BLaER1 treated with 17β-estradiol and CSF1 and Interleukin-3, amounts not matched to agents 10 nM and 100 nM (cell line): Measurements from ENCODE around the gene NUMB.
A peak's percentile ranks its signal among the peaks of the same experiment; 100 is the strongest.

ENCODE experiments used
- H3K27ac ChIP-seq, 11 experiments: shearing (Covaris generic); formaldehyde crosslinking; 2 replicates each; pipeline ENCODE4 v1.8.1; 2022
- H3K27me3 ChIP-seq, 11 experiments: shearing (Covaris generic); formaldehyde crosslinking; 2 replicates each; pipeline ENCODE4 v1.8.1; 2022
- H3K36me3 ChIP-seq, 11 experiments: shearing (Covaris generic); formaldehyde crosslinking; 2 replicates each; pipeline ENCODE4 v1.8.1; 2022
- H3K4me1 ChIP-seq, 10 experiments: shearing (Covaris generic); formaldehyde crosslinking; 2 replicates each; pipeline ENCODE4 v1.8.1; 2022
- H3K4me2 ChIP-seq, 11 experiments: shearing (Covaris generic); formaldehyde crosslinking; 2 replicates each; pipeline ENCODE4 v1.8.1; 2022
- H3K4me3 ChIP-seq, 10 experiments: shearing (Covaris generic); formaldehyde crosslinking; 2 replicates each; pipeline ENCODE4 v1.8.1; 2022
- H3K9ac ChIP-seq, 11 experiments: shearing (Covaris generic); formaldehyde crosslinking; 2 replicates each; pipeline ENCODE4 v1.8.1; 2022
- H3K9me3 ChIP-seq, 11 experiments: shearing (Covaris generic); formaldehyde crosslinking; replicated peaks in 1 of 11; 2 replicates each; pipeline ENCODE4 v1.8.1; 2022
- H4K20me1 ChIP-seq, 11 experiments: shearing (Covaris generic); formaldehyde crosslinking; 2 replicates each; pipeline ENCODE4 v1.8.1; 2022
- Cebpa-rat ChIP-seq, 11 experiments: shearing (Covaris generic); IDR thresholded peaks; 2 replicates each; pipeline ENCODE4 v1.8.1; 2022

Gene NUMB

DNA sequence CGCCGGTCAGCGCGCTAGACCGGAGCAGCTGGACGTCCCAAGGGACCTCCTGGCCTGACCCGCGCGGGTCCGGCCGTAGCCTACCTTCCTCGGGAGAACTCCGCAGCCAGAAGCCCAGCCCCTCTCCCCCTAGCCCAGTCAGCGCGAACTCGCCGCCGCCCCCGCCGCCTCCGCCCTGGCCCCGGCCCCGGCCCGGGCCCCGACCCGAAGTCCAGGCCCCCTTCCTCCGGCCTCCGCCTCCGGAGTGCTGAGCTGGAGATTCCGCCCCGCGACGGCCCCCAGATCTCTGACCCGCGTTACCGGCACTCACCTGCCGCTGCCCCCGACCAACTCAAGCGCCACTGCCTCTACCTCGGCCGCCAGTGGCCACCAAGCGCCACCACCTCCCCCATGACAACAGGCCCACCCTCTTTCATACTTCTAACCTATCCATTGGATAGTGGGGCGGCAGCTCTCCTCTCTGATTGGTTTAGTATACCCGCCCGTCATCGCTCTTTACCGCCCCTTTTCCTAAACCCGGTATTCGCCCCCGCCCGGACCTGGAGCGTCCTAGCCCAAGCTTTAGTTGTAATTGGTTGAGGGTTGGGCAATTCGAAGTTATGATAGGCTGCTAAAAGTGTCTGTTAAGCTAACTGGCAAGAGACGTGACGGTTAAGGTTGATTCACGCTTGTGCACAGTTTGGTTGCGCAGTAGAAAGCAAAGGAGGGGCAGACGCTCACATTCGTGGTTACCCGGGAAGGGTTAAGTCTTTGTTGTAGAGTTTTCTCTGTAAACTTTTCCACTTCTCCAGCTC is at the start of gene NUMB:
TSS of gene NUMB (minus strand) at position 364 of the 794 bp plus-strand sequence. CDS start 102,795 bp downstream, outside the sequence.
- Histone ChIP-seq H3K4me2 (peak within 1 kb of the TSS; percentile 82 to 99 (median 97)), H3K27me3 (no peaks in the 10 kb centered on the region), H3K27ac (peak within 1 kb of the TSS; percentile 82 to 95 (median 88)), H3K9ac (peak within 1 kb of the TSS; percentile 89 to 96 (median 93)), H3K36me3 (no peaks in the 10 kb centered on the region; a peak in 1 of 22 replicates), H4K20me1 (peaks cover 16 to 43% (median 37%) of the 10 kb centered on the region in 11 experiments; a peak in 20 of 22 replicates), H3K4me3 (peak within 1 kb of the TSS; percentile 96 to 100 (median 98)), H3K4me1 (peaks cover 41 to 80% (median 71%) of the 10 kb centered on the region in 10 experiments), H3K9me3 (no peaks in the 10 kb centered on the region)
- peak in 4 of 11 experiments; percentile 10 to 36 (median 26); a peak in 2 of 22 replicates for TF ChIP-seq Cebpa-rat (IDR thresholded peaks at IDR 0.05)

DNA sequence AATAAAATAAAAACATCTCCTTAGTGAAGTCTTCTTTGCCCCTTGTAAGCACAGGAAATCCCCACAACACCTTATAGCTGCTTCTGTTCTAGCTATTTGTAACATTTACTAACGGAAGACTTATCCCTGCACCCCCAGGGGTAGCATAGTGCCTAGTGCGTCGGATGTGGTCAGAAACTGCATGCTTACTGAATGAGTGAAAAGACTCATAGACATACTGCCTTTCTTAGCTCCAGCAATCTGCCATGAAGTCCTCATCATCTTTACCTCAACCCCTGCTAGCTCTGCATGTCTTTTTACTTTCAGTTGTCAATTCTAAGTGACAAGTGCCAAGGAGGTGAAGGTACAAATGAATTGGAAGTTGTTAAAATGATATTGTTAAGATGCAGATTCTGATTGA is 45.3 kb upstream of the NUMB start:
- peaks cover 11 to 55% (median 17%) of the 10 kb centered on the region in 11 experiments; a peak in 19 of 22 replicates for H3K36me3 ChIP-seq
- no peaks in the 10 kb centered on the region for H3K4me1 ChIP-seq
- no peaks in the 10 kb centered on the region for H3K27me3 ChIP-seq
- H4K20me1 ChIP-seq: peaks cover 0 to 14% (median 0%) of the 10 kb centered on the region in 11 experiments; a peak in 4 of 22 replicates
- no peak overlapping the region for H3K4me2 ChIP-seq
- H3K27ac ChIP-seq: no peak overlapping the region
- no peak for TF ChIP-seq Cebpa-rat (IDR thresholded peaks at IDR 0.05)
- H3K4me3 ChIP-seq: no peak overlapping the region
- no peaks in the 10 kb centered on the region for H3K9me3 ChIP-seq
- H3K9ac ChIP-seq: no peak overlapping the region

DNA sequence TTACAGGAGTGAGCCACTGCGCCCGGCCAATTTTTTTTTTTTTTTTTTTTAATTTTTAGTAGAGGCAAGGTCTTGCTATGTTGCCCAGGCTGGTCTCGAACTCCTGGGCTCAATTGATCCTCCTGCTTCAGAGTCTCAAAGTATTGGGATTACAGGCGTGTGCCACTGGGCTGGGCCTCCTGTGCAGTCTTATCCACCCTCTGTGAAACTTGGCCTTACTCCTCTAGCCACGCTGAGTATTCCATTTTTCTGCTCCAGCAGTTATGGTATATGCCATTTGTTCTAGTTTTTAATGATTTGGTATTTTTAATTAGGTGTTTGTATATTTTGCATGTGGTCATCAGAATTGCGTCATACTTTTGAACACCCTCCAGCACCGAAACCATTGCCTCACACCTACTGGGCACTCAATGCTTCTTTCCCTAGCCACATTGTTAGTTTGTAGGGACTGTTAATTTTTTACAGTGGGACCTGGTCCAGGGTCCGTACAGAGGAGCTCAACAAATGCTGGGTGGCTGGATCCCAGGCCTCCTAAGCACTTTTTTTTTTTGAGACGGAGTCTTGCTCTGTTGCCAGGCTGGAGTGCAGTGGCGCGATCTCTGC is 43.8 kb upstream of the NUMB start:
- Histone ChIP-seq H3K9ac (no peak overlapping the region), H4K20me1 (peaks cover 0 to 29% (median 11%) of the 10 kb centered on the region in 11 experiments; a peak in 12 of 22 replicates), H3K9me3 (no peaks in the 10 kb centered on the region), H3K4me1 (no peaks in the 10 kb centered on the region), H3K27ac (no peak overlapping the region), H3K36me3 (peaks cover 16 to 60% (median 26%) of the 10 kb centered on the region in 11 experiments; a peak in 19 of 22 replicates), H3K4me3 (no peak overlapping the region), H3K4me2 (no peak overlapping the region), H3K27me3 (no peaks in the 10 kb centered on the region)
- peak in 2 of 11 experiments; percentile 58 to 70; a peak in 4 of 22 replicates for TF ChIP-seq Cebpa-rat (IDR thresholded peaks at IDR 0.05)

DNA sequence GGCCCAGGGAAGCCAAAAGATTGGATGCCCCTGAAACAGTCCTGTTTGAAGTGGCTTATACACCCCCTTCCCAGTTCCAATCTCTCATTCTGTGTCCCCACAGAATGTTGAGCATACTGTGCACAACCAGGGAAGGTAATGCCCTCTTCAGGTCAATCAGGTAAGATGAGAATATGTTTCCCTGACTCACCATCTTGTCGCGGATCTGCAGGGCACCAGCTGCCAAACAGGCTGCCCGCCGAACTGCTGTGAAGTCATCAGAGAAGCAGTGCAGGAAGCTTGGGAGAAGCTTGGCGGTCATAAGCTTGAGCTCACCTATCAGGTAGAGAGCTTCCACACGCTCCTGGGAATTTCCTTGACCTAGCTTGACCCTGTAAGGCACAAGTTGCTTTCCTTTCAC is 42.0 kb upstream of the NUMB start:
- H3K4me3 ChIP-seq: no peak overlapping the region
- TF ChIP-seq Cebpa-rat (IDR thresholded peaks at IDR 0.05): no peak
- H3K27me3 ChIP-seq: no peaks in the 10 kb centered on the region
- peaks cover 21 to 52% (median 39%) of the 10 kb centered on the region in 11 experiments; a peak in 21 of 22 replicates for H3K36me3 ChIP-seq
- no peak overlapping the region for H3K9ac ChIP-seq
- H3K4me1 ChIP-seq: peaks cover 0 to 12% (median under 1%) of the 10 kb centered on the region in 10 experiments; a peak in 6 of 20 replicates
- H3K4me2 ChIP-seq: no peak overlapping the region
- peaks cover 0 to 47% (median 27%) of the 10 kb centered on the region in 11 experiments; a peak in 17 of 22 replicates for H4K20me1 ChIP-seq
- H3K9me3 ChIP-seq: no peaks in the 10 kb centered on the region
- no peak overlapping the region for H3K27ac ChIP-seq

DNA sequence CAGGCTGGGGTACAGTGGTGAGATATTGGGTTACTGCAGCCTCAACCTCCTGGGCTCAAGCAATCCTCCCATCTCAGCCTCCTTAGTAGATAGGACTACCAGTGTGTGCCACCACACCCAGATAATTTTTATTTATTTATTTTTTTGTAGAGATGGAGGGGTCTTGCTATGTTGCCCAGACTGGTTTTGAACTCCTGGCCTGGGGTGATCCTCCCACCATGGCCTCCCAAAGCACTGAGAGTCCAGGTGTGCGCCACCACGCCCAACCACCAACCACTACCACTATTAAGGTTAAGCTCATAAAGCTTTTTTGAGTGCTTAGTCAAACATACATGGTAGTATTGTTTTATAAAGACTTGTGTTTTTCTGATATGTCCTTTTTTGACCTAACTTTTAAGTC is 36.2 kb upstream of the NUMB start:
- peaks cover 0 to 18% (median 10%) of the 10 kb centered on the region in 11 experiments; a peak in 9 of 22 replicates for H3K9me3 ChIP-seq
- no peak overlapping the region for H3K27ac ChIP-seq
- TF ChIP-seq Cebpa-rat (IDR thresholded peaks at IDR 0.05): no peak
- H3K27me3 ChIP-seq: no peaks in the 10 kb centered on the region
- H3K4me2 ChIP-seq: peak overlapping the region in 10 of 11 experiments; percentile 28 to 100 (median 98); a peak in 16 of 22 replicates
- H3K36me3 ChIP-seq: peaks cover 23 to 72% (median 50%) of the 10 kb centered on the region in 11 experiments; a peak in 21 of 22 replicates
- H3K4me3 ChIP-seq: 0 out of 20 replicates have a peak overlapping the region, but pooled peaks of 1 of the 10 experiments have one; percentile 87
- H3K4me1 ChIP-seq: peaks cover 28 to 53% (median 36%) of the 10 kb centered on the region in 10 experiments
- H4K20me1 ChIP-seq: peaks cover 35 to 82% (median 68%) of the 10 kb centered on the region in 11 experiments; a peak in 21 of 22 replicates
- no peak overlapping the region for H3K9ac ChIP-seq

DNA sequence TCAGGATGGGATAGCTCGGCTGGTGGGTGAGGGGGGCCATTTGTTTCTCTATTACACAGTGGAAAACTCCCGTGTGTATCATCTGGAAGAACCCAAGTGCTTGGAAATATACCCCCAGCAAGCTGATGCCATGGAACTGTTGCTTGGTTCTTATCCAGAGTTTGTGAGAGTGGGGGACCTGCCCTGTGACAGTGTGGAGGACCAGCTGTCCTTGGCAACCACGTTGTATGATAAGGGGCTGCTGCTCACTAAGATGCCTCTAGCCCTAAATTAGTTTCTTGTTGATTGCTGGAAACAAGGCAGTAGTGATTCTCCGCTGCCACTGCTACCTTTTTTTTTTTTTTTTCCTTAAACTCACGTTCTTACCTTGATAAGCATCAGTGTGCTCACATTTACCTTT is 34.3 kb upstream of the NUMB start:
- H3K9ac ChIP-seq: peak overlapping the region; percentile 84 to 94 (median 89); a peak in 16 of 22 replicates
- peaks cover 0 to 18% (median 10%) of the 10 kb centered on the region in 11 experiments; a peak in 9 of 22 replicates for H3K9me3 ChIP-seq
- no peak overlapping the region for H3K27ac ChIP-seq
- peaks cover 28 to 53% (median 36%) of the 10 kb centered on the region in 10 experiments for H3K4me1 ChIP-seq
- peaks cover 5 to 55% (median 41%) of the 10 kb centered on the region in 11 experiments; a peak in 19 of 22 replicates for H3K36me3 ChIP-seq
- H4K20me1 ChIP-seq: peaks cover 35 to 66% (median 60%) of the 10 kb centered on the region in 11 experiments; a peak in 21 of 22 replicates
- H3K4me3 ChIP-seq: peak overlapping the region; percentile 69 to 92 (median 82)
- H3K27me3 ChIP-seq: no peaks in the 10 kb centered on the region
- TF ChIP-seq Cebpa-rat (IDR thresholded peaks at IDR 0.05): no peak
- H3K4me2 ChIP-seq: peak overlapping the region; percentile 90 to 100 (median 98)

DNA sequence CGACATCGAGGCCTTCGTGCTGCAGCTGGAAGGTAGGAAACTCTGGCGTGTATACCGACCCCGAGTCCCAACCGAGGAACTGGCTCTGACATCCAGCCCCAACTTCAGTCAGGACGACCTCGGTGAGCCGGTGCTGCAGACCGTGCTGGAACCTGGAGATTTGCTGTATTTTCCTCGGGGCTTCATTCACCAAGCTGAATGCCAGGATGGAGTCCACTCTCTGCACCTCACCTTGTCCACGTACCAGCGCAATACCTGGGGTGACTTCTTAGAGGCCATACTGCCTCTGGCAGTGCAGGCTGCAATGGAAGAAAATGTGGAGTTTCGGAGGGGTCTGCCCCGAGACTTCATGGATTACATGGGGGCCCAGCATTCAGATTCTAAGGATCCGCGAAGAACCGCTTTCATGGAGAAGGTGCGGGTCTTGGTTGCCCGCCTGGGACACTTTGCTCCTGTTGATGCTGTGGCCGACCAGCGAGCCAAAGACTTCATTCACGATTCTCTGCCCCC is 33.8 kb upstream of the NUMB start:
- Histone ChIP-seq H3K4me3 (peak overlapping the region; percentile 69 to 92 (median 82)), H4K20me1 (peaks cover 35 to 61% (median 58%) of the 10 kb centered on the region in 11 experiments; a peak in 21 of 22 replicates), H3K4me2 (peak overlapping the region; percentile 90 to 100 (median 98)), H3K9me3 (peaks cover 0 to 18% (median 10%) of the 10 kb centered on the region in 11 experiments; a peak in 9 of 22 replicates), H3K27me3 (no peaks in the 10 kb centered on the region), H3K27ac (peak overlapping the region in 10 of 11 experiments; percentile 80 to 95 (median 90); a peak in 14 of 22 replicates), H3K36me3 (peaks cover 5 to 52% (median 38%) of the 10 kb centered on the region in 11 experiments; a peak in 19 of 22 replicates), H3K9ac (peak overlapping the region; percentile 84 to 94 (median 89)), H3K4me1 (peaks cover 28 to 53% (median 36%) of the 10 kb centered on the region in 10 experiments)
- no peak for TF ChIP-seq Cebpa-rat (IDR thresholded peaks at IDR 0.05)
